Iris pigment epithelial cell (primary cell): ENCODE measurements around the gene KCTD15.

Experiments used
- DNase-seq: peaks from one replicate; pipeline ENCODE4 v3.0.0-alpha.2; 2011; ENCODE audit warnings: low read depth

The KCTD15 gene

DNA sequence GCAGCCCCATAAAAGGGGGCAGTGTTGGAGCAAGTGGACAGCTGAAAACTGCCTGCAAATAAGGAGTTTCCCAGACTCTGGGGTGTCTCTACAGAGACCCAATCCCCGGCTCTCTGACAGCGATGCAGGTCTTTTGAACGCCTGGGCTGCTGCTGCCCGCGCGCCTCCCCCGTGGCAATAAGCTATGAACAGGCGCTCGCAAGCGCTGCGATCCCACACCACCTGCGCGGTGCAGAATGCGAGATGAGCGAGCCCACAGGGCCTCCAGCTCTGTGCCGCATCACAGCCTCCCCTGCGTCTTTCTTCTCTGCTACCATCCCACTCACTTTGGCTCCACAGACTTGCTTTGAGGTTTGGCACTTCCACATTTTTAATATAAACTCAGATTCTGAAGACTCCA, 62.3 kb downstream of the KCTD15 start:
- DNase-seq = no peak

DNA sequence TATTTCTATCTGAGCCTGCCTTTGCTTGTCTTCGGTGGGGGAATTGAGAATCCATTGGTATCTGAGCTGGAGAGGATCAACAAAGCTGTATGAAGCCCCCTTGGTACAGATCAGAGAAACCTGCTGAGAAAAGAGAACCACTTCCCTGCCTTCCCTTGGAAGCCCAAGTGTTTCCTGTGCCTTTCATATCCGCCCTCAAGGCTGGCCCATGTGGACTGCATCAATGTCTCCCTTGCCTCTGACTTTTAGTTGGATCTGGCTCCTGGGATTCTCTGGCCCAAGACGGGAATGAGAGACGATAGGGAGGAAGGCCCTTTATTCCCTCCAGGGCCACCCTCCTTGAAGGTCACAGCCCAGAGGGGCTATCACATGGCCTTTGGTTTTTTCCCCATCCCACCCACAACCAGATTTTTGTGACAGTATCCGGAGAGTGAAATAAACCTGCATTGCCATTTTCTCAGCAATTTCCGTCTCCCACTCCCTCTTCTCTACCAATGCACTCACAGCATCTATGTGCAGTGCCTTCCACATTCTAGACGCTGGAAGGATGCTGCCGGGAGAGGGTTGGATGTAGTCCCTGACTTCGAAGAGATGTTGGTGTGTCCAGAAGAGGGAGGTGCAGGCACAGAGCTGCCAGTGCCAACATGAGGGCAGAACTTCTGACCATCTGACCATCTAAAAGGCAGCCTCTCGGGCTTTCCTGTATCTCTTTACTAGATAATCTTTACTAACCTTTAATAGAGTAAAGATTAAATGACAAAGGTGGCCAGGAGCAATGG, 63.8 kb downstream of the KCTD15 start:
- DNase-seq = no peak

DNA sequence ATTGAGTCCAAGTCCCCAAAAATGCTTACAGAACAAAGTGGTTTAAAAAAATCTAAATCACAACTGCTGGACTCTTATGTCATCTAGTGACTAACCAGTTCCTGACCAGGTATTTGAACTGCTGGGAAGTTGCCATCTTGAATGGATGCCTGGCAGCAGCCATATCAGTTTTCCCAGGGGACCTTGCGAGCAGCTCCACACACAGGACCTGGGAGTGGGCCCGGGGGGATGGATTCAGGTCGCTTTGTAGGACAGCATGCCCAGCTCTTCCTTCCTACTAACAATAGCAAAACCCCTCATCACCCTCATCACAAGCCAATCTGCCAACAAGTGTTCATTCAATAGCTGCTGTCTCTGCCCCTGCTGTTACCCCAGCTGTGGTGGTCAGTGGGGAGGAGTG, 65.3 kb downstream of the KCTD15 start:
- no peak for DNase-seq

DNA sequence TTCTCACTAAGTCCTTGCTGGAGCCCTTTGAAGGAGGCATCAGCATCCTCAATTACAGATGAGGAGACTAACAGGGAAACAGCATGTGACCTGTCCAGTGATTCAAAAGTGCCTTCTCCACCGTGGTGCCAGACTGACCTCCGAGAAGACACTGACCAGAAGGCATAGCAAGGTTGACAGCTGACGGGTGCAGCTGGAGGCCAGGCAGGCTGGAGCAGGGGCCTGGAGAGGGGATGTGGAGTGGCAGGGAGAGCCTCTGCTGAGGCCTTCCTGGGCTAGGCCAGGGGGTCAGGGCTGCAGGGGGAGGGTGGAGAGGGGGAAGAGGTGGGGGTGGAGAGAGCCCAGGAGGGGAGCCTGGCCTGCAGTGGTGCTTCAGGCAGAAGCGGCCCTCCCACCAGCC, 66.3 kb downstream of the KCTD15 start:
- DNase-seq = no peak

DNA sequence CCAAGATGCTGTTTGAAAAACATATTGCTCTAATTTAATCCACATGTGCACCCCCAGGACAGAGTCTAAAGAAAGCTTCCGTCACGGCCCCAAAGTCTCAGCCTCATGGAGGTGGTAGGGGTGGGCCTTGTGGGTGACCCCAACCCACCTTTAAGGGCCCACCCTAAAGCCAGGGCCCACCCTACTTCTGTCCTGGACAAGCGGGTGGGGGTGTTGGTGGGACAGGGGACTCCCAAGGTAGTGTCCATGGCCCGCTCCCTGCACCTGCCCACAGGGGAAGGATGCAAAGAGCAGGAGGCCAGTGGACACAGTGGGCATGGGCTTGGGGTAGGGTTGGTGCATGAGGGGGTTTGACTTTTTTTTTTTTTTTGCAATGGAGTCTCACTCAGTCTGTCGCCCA, 66.8 kb downstream of the KCTD15 start:
- no peak for DNase-seq

DNA sequence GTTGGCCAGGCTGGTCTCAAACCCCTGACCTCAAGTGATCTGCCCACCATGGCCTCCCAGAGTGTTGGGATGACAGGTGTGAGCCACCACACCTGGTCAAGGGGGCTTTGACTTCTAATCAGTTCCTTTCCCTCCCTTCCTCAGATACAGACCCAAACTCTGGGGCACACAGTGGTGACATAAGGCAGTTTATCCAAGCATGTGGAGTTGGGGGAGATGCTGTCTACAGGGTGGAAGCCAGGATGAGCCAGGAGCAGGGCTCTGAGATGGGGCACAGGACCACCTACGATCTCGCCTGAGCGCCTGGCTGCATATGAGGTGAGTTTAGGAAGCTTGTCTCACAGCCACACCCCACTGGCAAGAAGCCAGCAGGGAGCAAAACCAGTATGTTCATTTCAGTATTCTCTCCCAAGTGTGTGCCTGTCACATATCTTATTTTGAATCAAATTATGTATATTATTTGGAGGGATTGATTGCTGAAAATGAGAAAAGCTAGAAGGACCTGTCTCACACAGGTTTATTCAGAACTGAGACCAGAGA, 67.7 kb downstream of the KCTD15 start:
- DNase-seq = no peak

DNA sequence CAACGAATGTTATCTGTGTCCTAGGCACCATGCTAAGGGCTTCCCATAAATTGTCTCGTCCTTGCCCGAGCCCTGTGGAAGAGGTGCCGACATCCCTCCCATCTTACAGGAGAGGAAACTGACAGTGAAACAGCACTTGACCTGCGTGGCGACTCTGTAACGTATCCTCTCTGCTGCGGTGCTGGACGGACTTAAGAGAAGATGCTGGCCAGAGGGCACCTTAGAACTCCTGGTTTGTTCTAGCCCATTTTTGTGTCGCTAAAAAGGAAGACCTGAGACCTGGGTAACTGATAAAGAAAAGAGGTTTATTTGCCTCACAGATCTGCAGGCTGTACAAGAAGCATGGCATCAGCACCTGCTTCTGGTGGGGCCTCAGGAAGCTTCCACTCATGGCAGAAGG, 68.6 kb downstream of the KCTD15 start:
- DNase-seq = no peak
